LNCaP clone FGC (cell line): ENCODE results near the gene P2RY11.

Experiments
- DNase-seq: peaks from one replicate; pipeline ENCODE4 v3.0.0-alpha.2; 2011; ENCODE audit warnings: low read depth
- H3K4me3 ChIP-seq: 2 replicates; pipeline ENCODE4 v1.5.1; 2011; ENCODE audit warnings: mild to moderate bottlenecking, low read depth, low read length, control low read depth
- TF ChIP-seq, protein P1 (sequence below): IDR thresholded peaks from 2 replicates; pipeline ENCODE4 v1.5.1; 2012; ENCODE audit warnings: mild to moderate bottlenecking; ENCODE audit not compliant: control insufficient read depth, insufficient read depth; ENCODE audit errors: extremely low read depth

The P2RY11 gene

GRCh38 chr19:10118960-10119359, 7.5 kb downstream of the P2RY11 start:
- H3K4me3 ChIP-seq = peak overlapping the region; percentile 98
- DNase-seq = no peak
- TF ChIP-seq, protein P1, sequence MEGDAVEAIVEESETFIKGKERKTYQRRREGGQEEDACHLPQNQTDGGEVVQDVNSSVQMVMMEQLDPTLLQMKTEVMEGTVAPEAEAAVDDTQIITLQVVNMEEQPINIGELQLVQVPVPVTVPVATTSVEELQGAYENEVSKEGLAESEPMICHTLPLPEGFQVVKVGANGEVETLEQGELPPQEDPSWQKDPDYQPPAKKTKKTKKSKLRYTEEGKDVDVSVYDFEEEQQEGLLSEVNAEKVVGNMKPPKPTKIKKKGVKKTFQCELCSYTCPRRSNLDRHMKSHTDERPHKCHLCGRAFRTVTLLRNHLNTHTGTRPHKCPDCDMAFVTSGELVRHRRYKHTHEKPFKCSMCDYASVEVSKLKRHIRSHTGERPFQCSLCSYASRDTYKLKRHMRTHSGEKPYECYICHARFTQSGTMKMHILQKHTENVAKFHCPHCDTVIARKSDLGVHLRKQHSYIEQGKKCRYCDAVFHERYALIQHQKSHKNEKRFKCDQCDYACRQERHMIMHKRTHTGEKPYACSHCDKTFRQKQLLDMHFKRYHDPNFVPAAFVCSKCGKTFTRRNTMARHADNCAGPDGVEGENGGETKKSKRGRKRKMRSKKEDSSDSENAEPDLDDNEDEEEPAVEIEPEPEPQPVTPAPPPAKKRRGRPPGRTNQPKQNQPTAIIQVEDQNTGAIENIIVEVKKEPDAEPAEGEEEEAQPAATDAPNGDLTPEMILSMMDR = no peak

DNA sequence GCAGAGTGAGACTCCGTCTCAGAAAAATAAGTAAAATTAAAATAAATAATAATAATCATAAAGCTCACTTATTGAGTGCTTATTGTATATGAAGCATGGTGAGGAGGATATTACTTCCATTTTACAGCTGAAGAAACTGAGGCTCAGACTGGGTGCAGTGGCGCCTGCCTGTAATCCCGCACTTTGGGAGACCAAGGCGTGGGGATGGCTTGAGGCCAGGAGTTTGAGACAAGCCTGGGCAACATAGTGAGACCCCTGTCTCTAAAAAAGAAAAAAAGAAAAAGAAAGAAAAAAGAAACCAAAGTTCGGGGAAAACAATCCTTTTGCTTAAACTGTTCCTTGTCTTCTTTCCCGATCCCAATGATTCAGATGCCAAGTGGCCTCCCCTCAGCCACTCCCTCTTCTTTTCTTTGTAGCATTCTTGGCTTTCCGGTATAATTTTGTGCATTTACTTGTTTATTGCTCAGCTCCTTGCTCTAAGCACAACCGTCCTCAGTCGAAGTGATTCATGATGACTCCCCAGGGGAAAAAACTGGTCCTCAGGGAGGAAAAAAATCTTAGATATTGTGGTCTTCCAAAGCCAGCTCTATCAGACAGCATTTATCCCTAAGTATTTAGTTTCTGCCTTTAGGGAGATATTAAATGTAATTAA, 9.2 kb downstream of the P2RY11 start:
- DNase-seq = no peak
- TF ChIP-seq, protein P1 = no peak
- H3K4me3 ChIP-seq = no peak overlapping the region

GRCh38 chr19:10122045-10122444, 10.6 kb downstream of the P2RY11 start:
- H3K4me3 ChIP-seq = no peak overlapping the region
- TF ChIP-seq, protein P1 = no peak
- DNase-seq = peak; percentile 92

DNA sequence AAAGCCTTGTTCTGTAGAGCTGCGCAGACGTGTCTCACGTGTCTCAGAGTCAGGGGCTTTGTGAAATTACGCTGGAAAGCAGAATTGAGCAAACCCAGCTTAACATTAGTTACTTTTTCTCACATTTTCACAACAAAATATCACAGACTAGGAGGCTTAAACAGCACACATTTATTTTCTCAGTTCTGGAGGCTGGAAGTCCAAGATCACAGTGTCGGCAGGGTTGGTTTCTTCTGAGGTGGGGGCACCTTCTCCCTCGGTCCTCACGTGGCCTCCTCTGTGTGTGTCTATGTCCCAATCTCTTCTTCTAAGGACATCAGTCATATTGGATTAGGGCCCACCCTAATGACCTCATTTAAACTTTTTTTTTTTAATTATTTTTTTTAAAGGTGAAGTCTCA, 12.9 kb downstream of the P2RY11 start:
- TF ChIP-seq, protein P1 = no peak
- no peak for DNase-seq
- H3K4me3 ChIP-seq = no peak overlapping the region

GRCh38 chr19:10126213-10126639, 14.7 kb downstream of the P2RY11 start:
- H3K4me3 ChIP-seq = no peak overlapping the region
- TF ChIP-seq, protein P1 = no peak
- DNase-seq = no peak

GRCh38 chr19:10132905-10133304, 21.4 kb downstream of the P2RY11 start:
- H3K4me3 ChIP-seq = no peak overlapping the region
- no peak for DNase-seq
- TF ChIP-seq, protein P1 = no peak

GRCh38 chr19:10133596-10133995, 22.1 kb downstream of the P2RY11 start:
- DNase-seq = no peak
- TF ChIP-seq, protein P1 = no peak
- H3K4me3 ChIP-seq = no peak overlapping the region
